HAP-1 (cell line): ENCODE results near the gene THTPA.

Experiments used
- DNase-seq, 2 experiments: peaks; one replicate each; pipeline ENCODE4 v3.0.0-alpha.2; 2016 to 2020; ENCODE audit warnings: low spot score in 2 of 2
- H3K27me3 ChIP-seq: fragments of 250-450 bp; sonication (Bioruptor Pico); 2 replicates; pipeline ENCODE4 v1.5.1; 2020; ENCODE audit warnings: low read depth, mild to moderate bottlenecking, moderate library complexity
- H3K36me3 ChIP-seq: fragments of 250-450 bp; sonication (Bioruptor Pico); replicated peaks from 2 replicates; pipeline ENCODE4 v1.5.1; 2020; ENCODE audit warnings: mild to moderate bottlenecking
- H3K4me1 ChIP-seq: fragments of 250-450 bp; sonication (Bioruptor Pico); 2 replicates; pipeline ENCODE4 v1.5.1; 2020; ENCODE audit warnings: mild to moderate bottlenecking
- H3K4me3 ChIP-seq: fragments of 250-450 bp; sonication (Bioruptor Pico); 2 replicates; pipeline ENCODE4 v1.5.1; 2020; ENCODE audit warnings: mild to moderate bottlenecking, moderate library complexity
- H3K9me3 ChIP-seq: fragments of 250-450 bp; sonication (Bioruptor Pico); 2 replicates; pipeline ENCODE4 v1.5.1; 2020; ENCODE audit warnings: mild to moderate bottlenecking, moderate library complexity
- in situ Hi-C: fragments of 300-500 bp; cut with MboI; formaldehyde crosslinking; loops from 3 replicates; pipeline ENCODE4 v1.14.3; 2020; ENCODE audit warnings: low sequenced_read_pairs, inconsistent platforms, mixed read lengths

The THTPA gene

DNA sequence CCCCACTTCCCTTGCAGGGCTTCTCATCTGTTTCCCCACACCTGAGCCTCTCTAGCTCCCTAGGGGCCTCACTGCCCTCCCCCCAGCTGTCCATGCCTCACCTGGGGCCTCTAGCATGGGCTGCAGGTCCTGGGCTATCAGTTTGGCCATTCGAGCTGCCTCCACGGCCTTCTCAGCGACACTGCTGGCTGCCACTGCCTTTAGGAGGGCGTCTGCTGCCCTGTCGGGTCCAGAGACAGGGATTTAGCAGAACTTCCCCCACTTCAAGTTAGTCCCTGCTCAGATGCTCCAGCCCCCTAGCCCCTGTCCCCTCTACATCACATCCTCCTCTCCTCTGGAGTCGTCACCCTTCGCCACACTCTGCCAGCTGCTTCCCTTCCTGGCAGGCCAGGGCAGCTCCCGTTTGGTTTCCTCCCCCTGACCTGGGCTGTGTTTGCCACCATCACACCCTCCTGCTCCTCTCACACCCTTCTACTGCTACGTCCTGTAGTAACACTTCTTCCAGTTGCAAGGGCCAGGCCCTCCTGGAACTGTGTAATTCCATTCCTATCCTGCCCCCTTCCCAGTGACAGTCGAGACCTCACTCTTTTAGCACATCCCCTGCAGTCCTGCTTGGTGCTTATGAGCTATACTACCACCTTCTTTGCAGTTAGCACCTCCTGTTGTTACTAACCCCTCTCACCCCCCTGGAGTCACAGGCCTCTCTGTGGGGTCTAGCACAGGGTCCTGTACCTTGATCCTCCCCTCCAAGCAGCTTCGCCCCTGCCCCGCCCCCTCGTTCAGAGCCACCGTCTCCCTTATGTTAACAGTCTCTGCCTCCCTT lies 15.8 kb downstream of the THTPA start:
- no peak overlapping the region for H3K4me3 ChIP-seq
- no peaks in the 10 kb centered on the region for H3K36me3 ChIP-seq
- DNase-seq, result no peak
- no peaks in the 10 kb centered on the region for H3K27me3 ChIP-seq
- H3K4me1 ChIP-seq, result peaks cover 13% of the 10 kb centered on the region
- no peaks in the 10 kb centered on the region for H3K9me3 ChIP-seq
- in situ Hi-C loops, result no loop called here

DNA sequence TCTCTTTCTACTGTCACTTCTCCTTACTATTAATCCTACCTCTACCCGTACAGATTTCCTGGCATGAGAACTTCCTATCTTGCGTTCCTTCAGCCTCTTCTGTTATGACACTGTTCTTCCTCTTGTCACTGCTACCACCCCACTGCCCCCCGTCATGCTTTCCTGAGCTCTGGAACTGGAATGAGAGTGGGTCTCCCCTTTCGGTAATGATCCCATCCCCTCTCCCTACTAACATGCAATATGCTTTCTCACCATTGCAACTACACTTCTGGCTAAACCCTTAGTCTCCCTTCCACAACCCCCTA lies 16.4 kb downstream of the THTPA start:
- Histone ChIP-seq H3K36me3 (no peaks in the 10 kb centered on the region), H3K27me3 (no peaks in the 10 kb centered on the region), H3K4me1 (peaks cover 13% of the 10 kb centered on the region), H3K4me3 (no peak overlapping the region), H3K9me3 (no peaks in the 10 kb centered on the region)
- in situ Hi-C loops, result no loop called here
- DNase-seq, result no peak

DNA sequence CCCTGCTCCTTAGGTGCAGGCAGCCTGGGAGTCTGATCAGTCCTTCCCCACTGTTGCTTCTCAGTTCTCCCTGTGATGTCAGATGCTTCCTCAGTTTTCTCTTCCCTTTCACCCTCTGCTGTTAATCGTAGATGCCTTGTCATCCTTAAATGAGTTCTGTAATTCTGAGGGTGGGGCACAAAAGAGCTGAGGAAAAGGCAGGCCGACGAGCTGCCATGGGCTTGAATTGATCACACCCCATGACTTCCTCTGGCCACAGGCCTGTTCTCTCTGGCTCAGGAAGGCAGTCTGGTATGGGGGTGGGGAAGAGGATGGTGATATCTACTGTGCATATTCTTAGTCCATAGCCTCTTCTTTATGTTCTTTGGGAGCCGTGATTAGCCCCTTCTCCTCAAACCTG lies 16.8 kb downstream of the THTPA start:
- DNase-seq, result no peak
- in situ Hi-C loops, result no loop called here
- H3K4me3 ChIP-seq, result no peak overlapping the region

DNA sequence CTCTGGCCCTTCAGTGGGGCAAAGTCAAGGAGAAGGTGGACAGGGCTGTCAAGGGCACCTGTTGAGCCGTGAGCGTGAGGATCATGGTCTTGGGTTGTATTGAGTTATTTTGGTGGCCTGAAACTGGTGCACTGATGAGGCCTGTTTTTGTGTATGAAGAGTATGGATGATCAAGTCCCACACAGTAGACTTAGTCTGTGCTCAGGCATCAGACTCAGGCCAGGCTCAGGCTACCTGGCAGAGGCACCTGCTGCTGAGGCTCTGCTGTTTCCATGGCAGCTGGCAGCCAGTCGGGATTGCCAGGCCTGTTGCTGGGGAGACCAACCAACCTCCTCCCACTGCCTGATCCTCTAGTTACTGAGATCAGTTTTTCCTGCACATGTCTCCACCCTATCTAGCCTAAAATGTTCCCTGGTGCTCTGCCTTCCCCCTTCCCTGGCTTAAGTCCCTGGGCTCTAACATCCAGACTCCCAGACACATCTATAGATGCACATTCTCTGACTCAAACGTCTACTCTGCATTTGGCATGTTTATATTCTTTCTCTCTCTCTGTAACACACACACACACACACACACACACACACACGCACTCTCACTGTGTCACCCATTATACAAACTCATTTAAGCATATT lies 17.4 kb downstream of the THTPA start:
- DNase-seq, result no peak
- H3K36me3 ChIP-seq, result no peaks in the 10 kb centered on the region
- H3K4me3 ChIP-seq, result no peak overlapping the region
- H3K4me1 ChIP-seq, result peaks cover 5% of the 10 kb centered on the region
- no peaks in the 10 kb centered on the region for H3K27me3 ChIP-seq
- H3K9me3 ChIP-seq, result no peaks in the 10 kb centered on the region
- in situ Hi-C loops, result no loop called here

More for the DNA sequence above, 16.8 kb downstream of the THTPA start:
- H3K9me3 ChIP-seq, result no peaks in the 10 kb centered on the region
- no peaks in the 10 kb centered on the region for H3K36me3 ChIP-seq
- H3K4me1 ChIP-seq, result peaks cover 11% of the 10 kb centered on the region
- no peaks in the 10 kb centered on the region for H3K27me3 ChIP-seq

DNA sequence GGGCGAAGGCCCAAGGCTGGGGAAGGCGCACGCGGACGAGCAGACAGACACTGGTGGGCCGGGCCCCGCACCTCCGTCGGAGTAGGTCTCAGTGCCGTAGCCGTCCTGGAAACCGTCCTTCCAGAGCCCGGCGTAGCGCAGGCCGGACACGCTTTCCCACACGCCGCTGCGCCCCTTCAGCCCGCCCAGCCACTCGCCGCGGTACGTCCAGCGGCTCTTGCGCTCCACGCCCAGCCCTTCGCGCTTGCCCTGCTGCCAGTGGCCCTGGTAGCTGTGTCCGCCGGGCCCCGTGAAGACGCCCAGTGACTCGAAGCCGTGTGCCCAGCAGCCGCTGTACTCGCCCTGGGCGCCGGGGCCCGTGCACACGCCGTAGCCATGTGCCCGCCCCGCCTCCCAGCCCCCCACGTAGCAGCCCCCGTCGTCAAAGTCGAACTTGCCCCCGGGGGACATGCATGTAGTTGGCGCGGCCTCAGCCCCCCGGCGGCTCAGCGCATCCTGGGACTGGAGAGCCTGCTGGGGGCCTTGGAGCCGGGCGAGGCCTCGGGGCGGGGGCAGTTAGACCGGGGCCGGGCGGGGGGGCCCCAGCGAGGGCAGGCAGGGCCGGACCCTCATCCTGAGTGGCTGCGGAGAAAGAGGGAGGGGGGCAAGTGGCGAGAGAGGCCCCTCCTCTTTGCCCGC lies 21.1 kb downstream of the THTPA start:
- H3K4me3 ChIP-seq, result no peak overlapping the region
- DNase-seq, result no peak
- H3K27me3 ChIP-seq, result no peaks in the 10 kb centered on the region
- in situ Hi-C loops, result no loop called here
- H3K4me1 ChIP-seq, result no peaks in the 10 kb centered on the region
- no peaks in the 10 kb centered on the region for H3K9me3 ChIP-seq
- H3K36me3 ChIP-seq, result no peaks in the 10 kb centered on the region

DNA sequence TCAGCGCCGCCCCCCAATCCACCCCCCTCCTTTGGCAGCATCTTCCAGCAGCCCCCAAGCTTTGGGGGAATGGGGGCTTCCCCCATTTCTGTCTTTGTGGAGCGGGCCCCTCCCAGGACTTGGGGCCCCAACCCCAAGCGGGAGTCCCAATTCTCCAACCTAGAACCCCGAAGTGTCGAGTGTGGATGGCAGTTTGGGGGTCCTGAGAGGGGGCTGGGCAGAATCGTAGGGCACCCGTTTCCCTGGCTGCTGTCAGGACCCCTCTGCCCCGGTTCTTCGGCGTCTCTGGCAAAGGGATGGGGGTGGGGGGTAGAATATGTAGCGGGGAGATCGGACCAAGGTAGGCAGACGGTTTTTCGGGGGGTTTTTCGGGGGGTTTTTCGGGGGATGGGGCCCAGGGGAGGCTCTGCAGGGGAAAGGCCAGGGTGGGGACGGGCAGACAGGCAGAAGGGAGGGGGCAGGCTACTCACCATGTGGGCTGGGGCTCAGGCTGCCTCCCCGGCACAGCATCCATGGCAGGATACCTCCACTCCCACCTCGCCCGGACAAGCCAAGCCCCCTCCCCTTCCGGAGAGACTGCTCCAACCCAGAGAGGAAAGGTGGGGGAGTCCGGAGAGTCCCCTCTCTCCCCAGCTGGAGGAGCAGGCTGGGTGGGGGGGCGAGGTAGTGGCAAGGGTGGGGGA lies 21.8 kb downstream of the THTPA start:
- H3K27me3 ChIP-seq, result no peaks in the 10 kb centered on the region
- no peaks in the 10 kb centered on the region for H3K36me3 ChIP-seq
- H3K4me3 ChIP-seq, result no peak overlapping the region
- no peak for DNase-seq
- no peaks in the 10 kb centered on the region for H3K9me3 ChIP-seq
- in situ Hi-C loops, result no loop called here
- no peaks in the 10 kb centered on the region for H3K4me1 ChIP-seq

DNA sequence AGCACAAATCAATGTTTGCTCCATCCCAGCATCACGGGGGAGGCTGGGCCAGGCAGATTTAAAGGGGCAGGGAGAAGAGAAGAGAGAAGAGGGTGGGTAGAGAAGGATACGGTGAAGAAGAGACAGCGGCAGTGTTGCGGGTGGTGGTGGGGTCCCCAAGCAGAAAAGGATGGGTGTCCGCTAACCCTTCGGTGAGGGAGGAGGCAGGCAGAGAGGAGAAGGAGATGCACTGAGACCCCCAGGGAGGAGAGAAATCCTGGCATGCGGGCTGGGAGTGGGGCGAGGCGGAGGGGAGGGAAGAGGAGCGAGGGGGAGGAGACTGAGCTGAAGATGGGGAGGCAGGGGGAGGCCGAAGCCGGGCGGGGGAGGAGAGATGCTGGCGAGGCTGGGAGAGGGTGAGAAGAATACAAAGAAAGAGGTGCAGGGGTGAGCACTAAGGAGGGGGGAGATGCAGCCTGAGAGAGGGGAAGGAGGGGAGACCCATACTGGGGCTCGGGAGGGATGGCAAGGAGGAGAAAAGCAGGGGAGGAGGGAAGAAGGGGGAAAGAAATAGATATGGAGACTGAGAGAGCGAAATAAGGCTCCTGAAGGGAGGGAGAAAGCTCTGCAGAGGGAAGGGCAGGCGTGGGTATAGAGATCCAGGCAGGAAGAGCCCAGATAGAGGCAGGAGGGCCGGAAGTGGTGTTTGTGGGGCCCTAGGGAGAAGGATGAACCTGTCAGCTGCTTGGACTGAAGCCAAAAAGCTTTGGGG lies 22.7 kb downstream of the THTPA start, which contains the start of gene JPH4:
Gene JPH4, minus strand, starts transcription at position 231 of the 751 bp plus-strand sequence. CDS start 1,337 bp downstream, outside the sequence.
- in situ Hi-C loops, result no loop called here
- Histone ChIP-seq H3K4me3 (no peak within 1 kb of the TSS), H3K4me1 (no peaks in the 10 kb centered on the region), H3K9me3 (no peaks in the 10 kb centered on the region), H3K27me3 (no peaks in the 10 kb centered on the region), H3K36me3 (no peaks in the 10 kb centered on the region)
- DNase-seq, result no peak

DNA sequence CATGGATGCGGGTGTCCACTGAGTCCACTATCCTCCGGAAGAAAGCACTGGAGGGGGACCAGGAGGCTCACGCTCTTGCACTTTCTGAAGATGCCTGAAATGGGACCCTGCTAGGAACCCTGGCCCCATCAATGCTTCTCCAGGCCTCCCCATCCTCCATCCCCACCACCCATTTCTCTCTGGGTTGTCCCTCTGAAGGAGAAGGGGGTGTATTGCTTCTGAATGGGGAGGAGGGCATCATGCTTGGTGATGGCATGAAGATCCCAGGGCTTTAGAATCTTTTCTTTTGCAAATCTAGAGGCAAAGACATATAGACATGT lies 23.2 kb downstream of the THTPA start:
- H3K9me3 ChIP-seq, result no peaks in the 10 kb centered on the region
- no peak for DNase-seq
- H3K27me3 ChIP-seq, result no peaks in the 10 kb centered on the region
- no peaks in the 10 kb centered on the region for H3K4me1 ChIP-seq
- in situ Hi-C loops, result no loop called here
- no peak overlapping the region for H3K4me3 ChIP-seq
- no peaks in the 10 kb centered on the region for H3K36me3 ChIP-seq

DNA sequence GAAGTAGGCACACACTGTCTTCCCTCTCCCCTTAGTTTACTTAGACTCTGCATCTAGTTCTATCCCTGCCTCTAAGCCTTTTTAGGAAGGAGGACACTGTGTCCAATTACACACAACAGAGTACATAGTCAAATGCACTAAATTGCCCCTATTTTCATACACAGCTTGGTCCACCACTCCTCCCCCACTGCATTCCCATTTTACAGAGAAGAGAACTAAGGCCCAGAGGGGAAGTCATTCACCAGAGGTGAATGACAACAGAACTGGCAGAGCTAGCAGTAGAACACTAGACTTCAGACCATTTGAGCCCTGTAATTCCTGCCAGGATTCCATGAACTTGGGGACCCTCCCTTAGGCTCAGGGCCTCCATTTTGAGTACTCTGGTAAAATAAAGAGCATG lies 23.7 kb downstream of the THTPA start:
- Histone ChIP-seq H3K4me3 (no peak overlapping the region), H3K27me3 (no peaks in the 10 kb centered on the region), H3K36me3 (no peaks in the 10 kb centered on the region), H3K4me1 (no peaks in the 10 kb centered on the region), H3K9me3 (no peaks in the 10 kb centered on the region)
- in situ Hi-C loops, result no loop called here
- DNase-seq, result no peak

DNA sequence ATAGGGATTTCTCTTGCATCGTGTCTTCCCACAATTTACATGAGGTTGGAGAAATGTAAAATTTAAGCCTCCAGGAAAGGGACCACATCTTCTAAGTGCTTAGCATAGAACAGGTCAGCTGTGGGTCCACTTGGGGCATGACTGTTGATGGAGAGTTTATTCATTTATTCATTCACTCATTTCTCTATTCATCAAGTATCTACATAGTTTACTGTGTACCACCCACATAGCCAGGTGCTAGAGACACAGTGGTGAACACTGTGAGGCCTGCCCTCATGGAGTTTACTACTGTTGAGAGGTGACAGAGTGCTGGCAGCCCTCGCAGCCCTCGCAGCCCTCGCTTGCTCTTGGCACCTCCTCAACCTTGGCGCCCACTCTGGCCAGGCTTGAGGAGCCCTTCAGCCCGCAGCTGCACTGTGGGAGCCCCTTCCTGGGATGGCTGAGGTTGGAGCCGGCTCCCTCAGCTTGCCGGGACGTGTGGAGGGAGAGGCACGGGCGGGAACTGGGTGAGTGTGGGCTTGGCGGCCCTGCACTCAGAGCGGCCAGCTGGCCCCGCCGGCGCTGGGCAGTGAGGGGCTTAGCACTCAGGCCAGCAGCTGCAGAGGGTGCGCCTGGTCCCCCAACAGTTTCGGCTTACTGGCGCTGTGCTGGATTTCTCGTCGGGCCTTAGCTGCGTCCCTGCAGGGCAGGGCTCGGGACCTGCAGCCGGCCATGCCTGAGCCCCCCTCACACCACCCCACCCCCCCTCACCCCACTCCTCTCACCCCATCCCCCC lies 24.3 kb downstream of the THTPA start:
- H3K27me3 ChIP-seq, result no peaks in the 10 kb centered on the region
- H3K9me3 ChIP-seq, result no peaks in the 10 kb centered on the region; the same call in 1 of the 2 replicates
- H3K4me3 ChIP-seq, result no peak overlapping the region
- no peak for DNase-seq
- in situ Hi-C loops, result no loop called here
- no peaks in the 10 kb centered on the region for H3K36me3 ChIP-seq
- no peaks in the 10 kb centered on the region for H3K4me1 ChIP-seq

DNA sequence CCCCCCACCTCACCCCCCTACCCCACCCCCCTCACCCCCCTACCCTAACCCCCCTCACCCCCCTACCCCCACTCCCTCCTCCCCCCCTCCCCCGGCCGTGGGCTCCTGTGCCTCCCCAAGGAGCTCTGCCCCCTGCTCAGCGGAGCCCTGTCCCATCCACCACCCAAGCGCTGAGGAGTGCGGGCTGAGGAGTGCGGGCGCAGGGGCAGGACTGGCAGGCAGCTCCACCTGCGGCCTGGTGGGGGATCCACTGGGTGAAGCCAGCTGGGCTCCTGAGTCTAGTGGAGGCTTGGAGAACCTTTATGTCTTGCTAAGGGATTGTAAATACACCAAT lies 24.8 kb downstream of the THTPA start:
- in situ Hi-C loops, result no loop called here
- Histone ChIP-seq H3K4me1 (no peaks in the 10 kb centered on the region), H3K9me3 (no peaks in the 10 kb centered on the region; the same call in 1 of the 2 replicates), H3K36me3 (no peaks in the 10 kb centered on the region), H3K27me3 (no peaks in the 10 kb centered on the region), H3K4me3 (no peak overlapping the region)
- DNase-seq, result no peak

DNA sequence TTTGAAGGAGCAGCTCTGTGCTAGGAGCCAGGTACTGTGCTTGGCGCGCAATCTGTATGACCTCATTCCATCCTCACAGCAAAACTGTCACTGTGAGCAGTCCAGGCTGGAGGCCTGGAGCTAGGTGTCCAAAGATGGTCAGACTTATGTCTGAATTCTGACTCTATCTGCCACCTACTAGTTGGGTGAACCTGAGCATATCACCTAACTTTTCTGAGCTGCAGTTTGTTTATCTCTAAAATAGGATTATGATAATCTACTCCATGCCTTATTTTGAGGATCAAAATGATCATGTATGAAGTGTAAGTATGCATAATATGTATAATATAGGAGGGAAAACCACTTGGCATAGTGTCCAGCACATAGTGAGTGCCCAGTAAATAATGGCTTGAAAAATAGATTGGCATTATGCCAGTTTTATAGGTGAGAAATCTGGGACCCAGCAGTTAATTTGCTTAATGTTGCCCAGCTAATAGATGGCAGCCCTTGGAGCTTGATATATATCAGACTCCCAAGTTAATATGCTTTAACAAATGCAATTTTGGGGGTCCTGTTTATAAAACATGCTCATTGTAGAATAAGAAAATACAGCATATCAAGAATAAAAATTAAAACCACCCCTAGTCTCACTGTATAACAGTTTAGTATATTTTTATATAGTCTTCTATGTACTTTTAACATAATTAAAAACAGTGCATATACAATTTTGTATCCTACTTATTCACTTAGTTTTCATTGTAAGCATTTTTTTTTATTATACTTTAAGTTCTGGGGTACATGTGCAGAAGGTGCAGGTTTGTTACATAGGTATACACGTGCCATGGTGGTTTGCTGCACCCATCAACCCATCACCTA lies 27.1 kb downstream of the THTPA start:
- DNase-seq, result no peak
- Histone ChIP-seq H3K4me3 (no peak overlapping the region), H3K36me3 (no peaks in the 10 kb centered on the region), H3K27me3 (no peaks in the 10 kb centered on the region), H3K4me1 (no peaks in the 10 kb centered on the region), H3K9me3 (no peaks in the 10 kb centered on the region; the same call in 1 of the 2 replicates)
- in situ Hi-C loops, result no loop called here
